Upper lobe of right lung (tissue), 1 donor: ENCODE measurements around the gene PWP1. TPM values are rescaled to one million over a fixed set of nuclear protein-coding genes. Genes with fewer than 3 reads are reported as not detected.
"Not testable (repeated sequence)": the region's sequence is repeated elsewhere in the genome, so short reads cannot be mapped to it uniquely, and the experiment has no call there.

ENCODE experiments used
- ATAC-seq: fragments of 200-7000 bp; cut with Tn5 transposase; one replicate; pipeline ENCODE4 v1.9.1; 2020; ENCODE audit warnings: mild to moderate bottlenecking, moderate library complexity
- DNase-seq: peaks from one replicate; pipeline ENCODE4 v3.0.0-alpha.2; 2020
- H3K27ac ChIP-seq: fragments of 200-600 bp; one replicate; pipeline ENCODE4 v1.8.0; 2022
- H3K27me3 ChIP-seq: fragments of 200-600 bp; one replicate; pipeline ENCODE4 v1.8.0; 2022; ENCODE audit warnings: mild to moderate bottlenecking
- H3K36me3 ChIP-seq: fragments of 200-600 bp; one replicate; pipeline ENCODE4 v1.8.0; 2022
- H3K4me1 ChIP-seq: fragments of 200-600 bp; one replicate; pipeline ENCODE4 v1.8.0; 2022
- H3K4me3 ChIP-seq: fragments of 200-600 bp; one replicate; pipeline ENCODE4 v1.8.0; 2022; ENCODE audit warnings: mild to moderate bottlenecking
- H3K9me3 ChIP-seq: fragments of 200-600 bp; one replicate; pipeline ENCODE4 v1.8.0; 2022
- intact Hi-C: fragments of 100-400 bp; cut with DNase I; formaldehyde crosslinking; loops from one replicate; pipeline ENCODE4 v1.11.0; 2022
- total RNA-seq: library from RNA; stranded (reverse); fragmentation: NEBNext Ultra II Directional; extraction: Animal tissue kit (Norgen Biotek cat#: 25700); gene quantifications from one replicate; pipeline ENCODE4 v1.2.1, GENCODE V29; 2021
- TF ChIP-seq, protein P1 (sequence below): fragments of 200-600 bp; IDR thresholded peaks from one replicate; pipeline ENCODE4 v1.8.0; 2022; ENCODE audit warnings: antibody characterized with exemption
- donor health status: DM: no; HTN: yes; CAD: no; lungs with severe emphysema.

PWP1 gene
- total RNA-seq, 1 donor from 2014 or later: 25.8 TPM

DNA sequence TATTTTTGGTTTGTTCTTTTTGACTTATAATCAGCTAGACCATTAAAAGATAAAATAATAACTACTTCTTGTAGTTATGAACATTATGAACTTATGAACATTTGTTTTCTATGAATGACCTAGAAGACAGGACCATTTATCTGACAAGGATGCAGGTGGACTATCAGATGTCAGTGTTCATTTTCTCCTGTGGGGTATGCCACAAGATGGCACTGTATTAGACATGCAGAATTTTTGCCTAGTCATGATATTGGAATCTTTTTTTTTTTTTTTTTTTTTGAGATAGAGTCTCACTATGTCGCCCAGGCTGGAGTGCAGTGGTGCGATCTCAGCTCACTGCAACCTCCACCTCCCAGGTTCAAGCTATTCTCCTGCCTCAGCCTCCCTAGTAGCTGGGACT lies 10.2 kb downstream of the PWP1 start:
- intact Hi-C loops: loop anchor here (10.0 kb wide), 1 partner anchor 59 kb away; no protein-coding TSS in a partner anchor
- TF ChIP-seq, protein P1, sequence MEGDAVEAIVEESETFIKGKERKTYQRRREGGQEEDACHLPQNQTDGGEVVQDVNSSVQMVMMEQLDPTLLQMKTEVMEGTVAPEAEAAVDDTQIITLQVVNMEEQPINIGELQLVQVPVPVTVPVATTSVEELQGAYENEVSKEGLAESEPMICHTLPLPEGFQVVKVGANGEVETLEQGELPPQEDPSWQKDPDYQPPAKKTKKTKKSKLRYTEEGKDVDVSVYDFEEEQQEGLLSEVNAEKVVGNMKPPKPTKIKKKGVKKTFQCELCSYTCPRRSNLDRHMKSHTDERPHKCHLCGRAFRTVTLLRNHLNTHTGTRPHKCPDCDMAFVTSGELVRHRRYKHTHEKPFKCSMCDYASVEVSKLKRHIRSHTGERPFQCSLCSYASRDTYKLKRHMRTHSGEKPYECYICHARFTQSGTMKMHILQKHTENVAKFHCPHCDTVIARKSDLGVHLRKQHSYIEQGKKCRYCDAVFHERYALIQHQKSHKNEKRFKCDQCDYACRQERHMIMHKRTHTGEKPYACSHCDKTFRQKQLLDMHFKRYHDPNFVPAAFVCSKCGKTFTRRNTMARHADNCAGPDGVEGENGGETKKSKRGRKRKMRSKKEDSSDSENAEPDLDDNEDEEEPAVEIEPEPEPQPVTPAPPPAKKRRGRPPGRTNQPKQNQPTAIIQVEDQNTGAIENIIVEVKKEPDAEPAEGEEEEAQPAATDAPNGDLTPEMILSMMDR: peak; percentile 5
- ATAC-seq: not testable (repeated sequence)

DNA sequence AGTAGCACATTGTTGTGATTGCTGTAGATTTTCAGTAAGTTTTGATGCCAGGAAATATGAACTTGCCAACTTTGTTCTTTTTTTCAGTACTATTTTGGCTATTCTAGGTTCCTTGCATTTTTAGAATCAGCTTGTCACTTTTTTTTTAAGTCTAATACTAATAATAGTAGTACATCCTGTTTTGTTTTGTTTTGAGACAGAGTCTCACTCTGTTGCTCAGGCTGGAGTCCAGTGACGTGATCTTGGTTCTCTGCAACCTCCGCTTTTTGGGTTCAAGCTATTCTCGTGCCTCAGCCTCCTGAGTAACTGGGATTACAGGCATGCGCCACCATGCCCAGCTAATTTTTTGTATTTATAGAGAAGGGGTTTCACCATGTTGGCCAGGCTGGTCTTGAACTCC lies 16.5 kb downstream of the PWP1 start:
- no peak for ATAC-seq
- Histone ChIP-seq H3K4me1 (no peaks in the 10 kb centered on the region), H3K4me3 (no peak overlapping the region), H3K27me3 (no peaks in the 10 kb centered on the region), H3K36me3 (peaks cover 88% of the 10 kb centered on the region), H3K27ac (no peak overlapping the region), H3K9me3 (no peaks in the 10 kb centered on the region)
- TF ChIP-seq, protein P1: no peak
- no peak for DNase-seq
- intact Hi-C loops: no loop called here

More for the DNA sequence above, 10.2 kb downstream of the PWP1 start:
- H3K4me3 ChIP-seq, H3K4me1 ChIP-seq, H3K27ac ChIP-seq, H3K9me3 ChIP-seq, DNase-seq, H3K27me3 ChIP-seq: not testable (repeated sequence)
- peaks cover 95% of the 10 kb centered on the region for H3K36me3 ChIP-seq

GRCh38 chr12:107704041-107704440 lies 18.4 kb downstream of the PWP1 start:
- no peaks in the 10 kb centered on the region for H3K9me3 ChIP-seq
- no peaks in the 10 kb centered on the region for H3K4me1 ChIP-seq
- ATAC-seq (no peak), DNase-seq (no peak)
- H3K27me3 ChIP-seq: no peaks in the 10 kb centered on the region
- intact Hi-C loops: no loop called here
- no peak overlapping the region for H3K4me3 ChIP-seq
- TF ChIP-seq, protein P1: no peak
- H3K36me3 ChIP-seq: peaks cover 85% of the 10 kb centered on the region
- no peak overlapping the region for H3K27ac ChIP-seq

DNA sequence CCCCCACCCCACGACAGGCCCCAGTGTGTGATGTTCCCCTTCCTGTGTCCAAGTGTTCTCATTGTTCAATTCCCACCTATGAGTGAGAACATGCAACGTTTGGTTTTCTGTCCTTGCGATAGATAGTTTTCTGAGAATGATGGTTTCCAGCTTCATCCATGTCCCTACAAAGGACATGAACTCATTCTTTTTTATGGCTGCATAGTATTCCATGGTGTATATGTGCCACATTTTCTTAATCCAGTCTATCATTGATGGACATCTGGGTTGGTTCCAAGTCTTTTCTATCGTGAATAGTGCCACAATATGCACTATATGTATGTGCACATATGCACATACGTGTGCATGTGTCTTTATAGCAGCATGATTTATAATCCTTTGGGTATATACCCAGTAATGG lies 19.9 kb downstream of the PWP1 start:
- H3K36me3 ChIP-seq: peaks cover 85% of the 10 kb centered on the region
- H3K27ac ChIP-seq, H3K9me3 ChIP-seq, ATAC-seq, intact Hi-C loops, H3K4me1 ChIP-seq, H3K27me3 ChIP-seq, H3K4me3 ChIP-seq, DNase-seq: not testable (repeated sequence)

DNA sequence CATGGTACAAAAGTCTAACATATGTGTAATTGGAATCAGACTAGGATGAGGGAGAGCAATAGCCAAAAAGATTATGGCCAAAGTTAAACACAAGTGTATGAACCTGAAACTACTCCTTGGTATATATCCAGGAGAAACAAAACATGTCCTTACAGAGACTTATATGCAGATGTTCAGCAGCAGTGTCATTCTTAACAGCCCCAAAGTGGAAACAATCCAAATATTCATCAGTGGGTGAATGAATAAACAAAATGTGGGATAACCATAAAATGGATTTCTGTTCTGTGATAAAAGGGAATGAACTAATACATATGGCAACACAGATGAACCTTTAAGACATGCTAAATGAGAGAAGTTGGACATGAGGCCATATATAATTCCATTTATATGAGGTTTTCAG lies 30.2 kb downstream of the PWP1 start:
- H3K27ac ChIP-seq: no peak overlapping the region
- peaks cover 48% of the 10 kb centered on the region for H3K36me3 ChIP-seq
- no peaks in the 10 kb centered on the region for H3K27me3 ChIP-seq
- no peak overlapping the region for H3K4me3 ChIP-seq
- TF ChIP-seq, protein P1: no peak
- intact Hi-C loops: no loop called here
- ATAC-seq (no peak), DNase-seq (no peak)
- no peaks in the 10 kb centered on the region for H3K4me1 ChIP-seq
- H3K9me3 ChIP-seq: no peaks in the 10 kb centered on the region

GRCh38 chr12:107718606-107719005 lies 33.0 kb downstream of the PWP1 start:
- H3K27me3 ChIP-seq: no peaks in the 10 kb centered on the region
- no peak overlapping the region for H3K27ac ChIP-seq
- intact Hi-C loops: no loop called here
- H3K4me1 ChIP-seq: no peaks in the 10 kb centered on the region
- H3K4me3 ChIP-seq: no peak overlapping the region
- TF ChIP-seq, protein P1: no peak
- ATAC-seq (no peak), DNase-seq (no peak)
- no peaks in the 10 kb centered on the region for H3K9me3 ChIP-seq
- H3K36me3 ChIP-seq: peaks cover 20% of the 10 kb centered on the region

GRCh38 chr12:107727327-107727726 lies 41.7 kb downstream of the PWP1 start:
- H3K4me3 ChIP-seq, DNase-seq, H3K27me3 ChIP-seq, H3K4me1 ChIP-seq, H3K36me3 ChIP-seq, ATAC-seq, H3K9me3 ChIP-seq, intact Hi-C loops, H3K27ac ChIP-seq: not testable (repeated sequence)

DNA sequence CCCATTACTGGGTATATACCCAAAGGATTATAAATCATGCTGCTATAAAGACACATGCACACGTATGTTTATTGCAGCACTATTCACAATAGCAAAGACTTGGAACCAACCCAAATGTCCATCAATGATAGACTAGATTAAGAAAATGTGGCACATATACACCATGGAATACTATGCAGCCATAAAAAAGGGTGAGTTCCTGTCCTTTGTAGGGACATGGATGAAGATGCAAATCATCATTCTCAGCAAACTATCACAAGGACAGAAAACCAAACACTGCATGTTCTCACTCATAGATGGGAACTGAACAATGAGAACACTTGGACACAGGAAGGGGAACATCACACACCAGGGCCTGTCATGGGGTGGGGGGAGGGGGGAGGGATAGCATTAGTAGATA lies 42.1 kb downstream of the PWP1 start:
- DNase-seq, H3K4me3 ChIP-seq, ATAC-seq: not testable (repeated sequence)

More for the DNA sequence above, 42.1 kb downstream of the PWP1 start:
- H3K36me3 ChIP-seq, H3K27ac ChIP-seq, H3K4me1 ChIP-seq, H3K27me3 ChIP-seq, intact Hi-C loops, H3K9me3 ChIP-seq: not testable (repeated sequence)
